ENCODE measurements around the gene CDK13.
"Not testable (repeated sequence)": the region's sequence is repeated elsewhere in the genome, so short reads cannot be mapped to it uniquely, and the experiment has no call there.

Gene CDK13

GRCh38 chr7:39949971-39950472 is at the start of gene CDK13:
Gene CDK13 (plus strand): TSS chr7:39950256. CDS start chr7:39950642, 386 bp downstream.
- peak; percentile 86 for DNase-seq (ENCODE audit: low read depth)

GRCh38 chr7:39904077-39904486 is 46.0 kb upstream of the CDK13 start:
- DNase-seq (ENCODE audit: low read depth), result no peak

- no peak for DNase-seq (ENCODE audit: low read depth)
These were observed 41.9 kb upstream of the CDK13 start for GRCh38 chr7:39908141-39908540.

GRCh38 chr7:39908973-39909372 is 41.1 kb upstream of the CDK13 start:
- DNase-seq (ENCODE audit: low read depth), result no peak

GRCh38 chr7:39909526-39909925 is 40.5 kb upstream of the CDK13 start:
- no peak for DNase-seq (ENCODE audit: low read depth)

- no peak for DNase-seq (ENCODE audit: low read depth)
These were observed 39.8 kb upstream of the CDK13 start for GRCh38 chr7:39910108-39910869.

- no peak for DNase-seq (ENCODE audit: low read depth)
These were observed 38.9 kb upstream of the CDK13 start for GRCh38 chr7:39911167-39911566.

- DNase-seq (ENCODE audit: low read depth), result not testable (repeated sequence)
These were observed 34.2 kb upstream of the CDK13 start for GRCh38 chr7:39915847-39916246.

- DNase-seq (ENCODE audit: low read depth), result no peak
These were observed 30.4 kb upstream of the CDK13 start for GRCh38 chr7:39919646-39920045.

GRCh38 chr7:39921506-39922175 is 28.4 kb upstream of the CDK13 start:
- DNase-seq (ENCODE audit: low read depth), result no peak

- DNase-seq (ENCODE audit: low read depth), result no peak
These were observed 27.5 kb upstream of the CDK13 start for GRCh38 chr7:39922580-39922979.

GRCh38 chr7:39923091-39923490 is 27.0 kb upstream of the CDK13 start:
- no peak for DNase-seq (ENCODE audit: low read depth)

- DNase-seq (ENCODE audit: low read depth), result no peak
These were observed 25.9 kb upstream of the CDK13 start for GRCh38 chr7:39924122-39924521.

GRCh38 chr7:39926111-39926510 is 23.9 kb upstream of the CDK13 start:
- DNase-seq (ENCODE audit: low read depth), result no peak

- no peak for DNase-seq (ENCODE audit: low read depth)
These were observed 23.0 kb upstream of the CDK13 start for GRCh38 chr7:39927018-39927417.

- no peak for DNase-seq (ENCODE audit: low read depth)
These were observed 15.9 kb upstream of the CDK13 start for GRCh38 chr7:39934132-39934531.

- no peak for DNase-seq (ENCODE audit: low read depth)
These were observed 13.3 kb upstream of the CDK13 start for GRCh38 chr7:39936761-39937160.

- no peak for DNase-seq (ENCODE audit: low read depth)
These were observed 12.5 kb upstream of the CDK13 start for GRCh38 chr7:39937366-39938153.

GRCh38 chr7:39942883-39943282 is 7.2 kb upstream of the CDK13 start:
- no peak for DNase-seq (ENCODE audit: low read depth)

GRCh38 chr7:39946693-39947092 is 3.4 kb upstream of the CDK13 start:
- DNase-seq (ENCODE audit: low read depth), result no peak

GRCh38 chr7:39948375-39948955 is 1.6 kb upstream of the CDK13 start:
- DNase-seq (ENCODE audit: low read depth), result no peak
